ENCODE measurements around the gene RNF141. TPM values are rescaled to one million over a fixed set of nuclear protein-coding genes. Genes with fewer than 3 reads are reported as not detected.

Gene RNF141
- total RNA-seq, 1 experiment from 2014 or later: 74.8 TPM

- Mint-ChIP-seq H3K27ac (ENCODE audit: unreplicated experiment) (no peak overlapping the region), H3K9me3 (ENCODE audit: unreplicated experiment) (peaks cover 10% of the 10 kb centered on the region), H3K27me3 (ENCODE audit: insufficient read depth, unreplicated experiment) (no peaks in the 10 kb centered on the region), H3K4me1 (ENCODE audit: low read depth, unreplicated experiment) (peaks cover 17% of the 10 kb centered on the region), H3K36me3 (ENCODE audit: insufficient read depth, unreplicated experiment) (peaks cover 6% of the 10 kb centered on the region), H3K4me3 (ENCODE audit: unreplicated experiment) (no peak overlapping the region)
- TF ChIP-seq, protein P1, sequence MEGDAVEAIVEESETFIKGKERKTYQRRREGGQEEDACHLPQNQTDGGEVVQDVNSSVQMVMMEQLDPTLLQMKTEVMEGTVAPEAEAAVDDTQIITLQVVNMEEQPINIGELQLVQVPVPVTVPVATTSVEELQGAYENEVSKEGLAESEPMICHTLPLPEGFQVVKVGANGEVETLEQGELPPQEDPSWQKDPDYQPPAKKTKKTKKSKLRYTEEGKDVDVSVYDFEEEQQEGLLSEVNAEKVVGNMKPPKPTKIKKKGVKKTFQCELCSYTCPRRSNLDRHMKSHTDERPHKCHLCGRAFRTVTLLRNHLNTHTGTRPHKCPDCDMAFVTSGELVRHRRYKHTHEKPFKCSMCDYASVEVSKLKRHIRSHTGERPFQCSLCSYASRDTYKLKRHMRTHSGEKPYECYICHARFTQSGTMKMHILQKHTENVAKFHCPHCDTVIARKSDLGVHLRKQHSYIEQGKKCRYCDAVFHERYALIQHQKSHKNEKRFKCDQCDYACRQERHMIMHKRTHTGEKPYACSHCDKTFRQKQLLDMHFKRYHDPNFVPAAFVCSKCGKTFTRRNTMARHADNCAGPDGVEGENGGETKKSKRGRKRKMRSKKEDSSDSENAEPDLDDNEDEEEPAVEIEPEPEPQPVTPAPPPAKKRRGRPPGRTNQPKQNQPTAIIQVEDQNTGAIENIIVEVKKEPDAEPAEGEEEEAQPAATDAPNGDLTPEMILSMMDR (IDR thresholded peaks at IDR 0.05; ENCODE audit: insufficient read depth in 1 of 2, low read depth in 1 of 2, low read length in 1 of 2, severe bottlenecking in 1 of 2, unreplicated experiment in 1 of 2): no peak
- BruUV-seq (replicated peaks): no TSS peak
- ChIA-PET POLR2A (no interaction called here), CTCF (no interaction called here)
- intact Hi-C loops (cut with micrococcal nuclease; ENCODE audit: unreplicated experiment): no loop called here
- Histone ChIP-seq H3K36me3 (ENCODE audit: control insufficient read depth, insufficient read depth, low read length) (no peaks in the 10 kb centered on the region; the same call in 1 of the 2 replicates), H3K9me3 (no peaks in the 10 kb centered on the region; the same call in 1 of the 2 replicates), H3K27me3 (replicated peaks; ENCODE audit: control insufficient read depth, insufficient read depth, low read length) (no peaks in the 10 kb centered on the region), H3K4me3 (ENCODE audit: low read depth, low read length) (no peak overlapping the region), H3K4me1 (peaks cover 19% of the 10 kb centered on the region)
- no peak for DNase-seq
Measured at GRCh38 chr11:10462746-10463300, 78.2 kb downstream of the RNF141 start.

Other genes with a start within 250 kb of the RNF141 start
- 56.5 and 72.2 TPM in 2 replicates for gene SBF2, start 247.0 kb downstream of the RNF141 start, total RNA-seq (2022)
- gene ADM, start 236.1 kb downstream of the RNF141 start, total RNA-seq (2022): 114 and 127 TPM in 2 replicates
- gene AMPD3, start 85.9 kb downstream of the RNF141 start, total RNA-seq (2022): 10.5 and 13.4 TPM in 2 replicates
- not detected in 2 replicates for gene LYVE1, start 27.5 kb upstream of the RNF141 start, total RNA-seq (2022)
- gene IRAG1, start 152.6 kb upstream of the RNF141 start, total RNA-seq (2022): 0.35 and 0.64 TPM in 2 replicates
- 51.1 and 54.0 TPM in 2 replicates for gene CTR9, start 210.1 kb upstream of the RNF141 start, total RNA-seq (2022)

All from Caco-2 (cell line).